ENCODE results near the gene CCR5AS.

The CCR5AS gene

DNA sequence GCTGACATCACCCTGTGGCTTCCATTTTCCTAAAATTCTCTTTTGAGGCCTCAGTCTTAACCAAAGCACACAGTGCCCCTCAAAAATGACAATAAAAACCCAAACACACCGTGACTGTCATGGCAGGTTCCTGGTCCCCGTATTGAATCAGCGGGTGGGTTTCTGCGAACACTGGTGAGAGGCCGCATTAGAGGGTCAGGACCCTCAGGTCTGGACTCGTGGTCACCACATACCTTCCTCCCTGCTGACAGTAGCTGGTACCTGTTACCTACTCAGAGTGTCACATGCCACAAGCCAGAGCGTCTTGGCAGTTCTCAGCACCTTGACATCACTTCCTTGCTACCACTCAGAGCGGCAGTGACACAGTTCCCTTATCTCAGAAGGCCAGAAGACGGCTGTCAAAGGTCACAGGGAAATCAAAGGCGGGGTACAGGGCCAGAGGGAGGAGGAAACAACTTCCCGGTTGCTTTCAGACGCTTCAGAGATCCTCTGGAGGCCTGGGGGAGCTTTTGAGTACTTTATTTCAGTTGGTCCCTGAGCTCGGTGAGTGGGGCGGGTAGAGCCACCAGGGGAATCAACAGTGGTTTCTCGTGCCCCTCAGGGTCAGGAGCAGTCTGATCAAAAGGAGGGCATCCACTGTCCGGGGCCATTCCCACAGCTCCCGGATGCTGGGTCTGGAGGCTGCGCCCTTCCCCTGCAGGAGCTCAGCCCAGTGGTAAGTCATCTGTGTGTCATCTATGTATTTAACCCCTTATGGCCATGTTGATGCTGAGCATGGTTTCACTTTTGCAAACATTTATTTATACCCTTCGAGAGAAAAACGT lies at the start of gene CCR5AS, which contains the start of gene CCRL2:
CCR5AS (minus strand) TSS at position 279 of the 824 bp plus-strand sequence.
CCRL2 (plus strand) TSS at position 472 of the 824 bp plus-strand sequence. CDS start 821 bp downstream, outside the sequence.
- Histone ChIP-seq H2AFZ (ENCODE audit: low read length) (peak within 1 kb of the TSS; percentile 62), H3K27me3 (ENCODE audit: control insufficient read depth, insufficient read depth, low read length) (no peaks in the 10 kb centered on the region), H3K4me3 (replicated peaks in 1 of 4; ENCODE audit: control extremely low read depth in 1 of 4, insufficient read depth in 1 of 4, low read depth in 3 of 4, low read length in 4 of 4) (peak within 1 kb of the TSS in 3 of 4 experiments; percentile 3 to 37 (median 8)), H4K20me1 (ENCODE audit: control insufficient read depth, extremely low read depth, insufficient read depth, low read length) (no peaks in the 10 kb centered on the region), H3K4me1 (ENCODE audit: control insufficient read depth, extremely low read depth, insufficient read depth, low read length) (peaks cover 21% of the 10 kb centered on the region), H3K4me2 (ENCODE audit: extremely low read depth, insufficient read depth, low read length) (peak within 1 kb of the TSS; percentile 75), H3K79me2 (ENCODE audit: control insufficient read depth, insufficient read depth, low read length) (no peaks in the 10 kb centered on the region), H3K36me3 (ENCODE audit: control insufficient read depth, insufficient read depth, low read length) (no peaks in the 10 kb centered on the region), H3K9ac (ENCODE audit: insufficient read depth, low read length) (peak within 1 kb of the TSS; percentile 33), H3K9me3 (ENCODE audit: control insufficient read depth, insufficient read depth, low read depth, low read length) (no peaks in the 10 kb centered on the region), H3K27ac (ENCODE audit: insufficient read depth, low read length) (peak within 1 kb of the TSS; percentile 59)
- DNase-seq (ENCODE audit: low read depth in 2 of 2) = peak; percentile 37 to 61
- TF ChIP-seq, protein P1, sequence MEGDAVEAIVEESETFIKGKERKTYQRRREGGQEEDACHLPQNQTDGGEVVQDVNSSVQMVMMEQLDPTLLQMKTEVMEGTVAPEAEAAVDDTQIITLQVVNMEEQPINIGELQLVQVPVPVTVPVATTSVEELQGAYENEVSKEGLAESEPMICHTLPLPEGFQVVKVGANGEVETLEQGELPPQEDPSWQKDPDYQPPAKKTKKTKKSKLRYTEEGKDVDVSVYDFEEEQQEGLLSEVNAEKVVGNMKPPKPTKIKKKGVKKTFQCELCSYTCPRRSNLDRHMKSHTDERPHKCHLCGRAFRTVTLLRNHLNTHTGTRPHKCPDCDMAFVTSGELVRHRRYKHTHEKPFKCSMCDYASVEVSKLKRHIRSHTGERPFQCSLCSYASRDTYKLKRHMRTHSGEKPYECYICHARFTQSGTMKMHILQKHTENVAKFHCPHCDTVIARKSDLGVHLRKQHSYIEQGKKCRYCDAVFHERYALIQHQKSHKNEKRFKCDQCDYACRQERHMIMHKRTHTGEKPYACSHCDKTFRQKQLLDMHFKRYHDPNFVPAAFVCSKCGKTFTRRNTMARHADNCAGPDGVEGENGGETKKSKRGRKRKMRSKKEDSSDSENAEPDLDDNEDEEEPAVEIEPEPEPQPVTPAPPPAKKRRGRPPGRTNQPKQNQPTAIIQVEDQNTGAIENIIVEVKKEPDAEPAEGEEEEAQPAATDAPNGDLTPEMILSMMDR (conservative IDR thresholded peaks at IDR 0.05 in 1 of 2, IDR thresholded peaks at IDR 0.05 in 1 of 2; ENCODE audit: low read depth in 1 of 2, low read length in 2 of 2) = no peak
- no peak for TF ChIP-seq EZH2 (IDR thresholded peaks at IDR 0.05; ENCODE audit: low read length, missing control alignments)

DNA sequence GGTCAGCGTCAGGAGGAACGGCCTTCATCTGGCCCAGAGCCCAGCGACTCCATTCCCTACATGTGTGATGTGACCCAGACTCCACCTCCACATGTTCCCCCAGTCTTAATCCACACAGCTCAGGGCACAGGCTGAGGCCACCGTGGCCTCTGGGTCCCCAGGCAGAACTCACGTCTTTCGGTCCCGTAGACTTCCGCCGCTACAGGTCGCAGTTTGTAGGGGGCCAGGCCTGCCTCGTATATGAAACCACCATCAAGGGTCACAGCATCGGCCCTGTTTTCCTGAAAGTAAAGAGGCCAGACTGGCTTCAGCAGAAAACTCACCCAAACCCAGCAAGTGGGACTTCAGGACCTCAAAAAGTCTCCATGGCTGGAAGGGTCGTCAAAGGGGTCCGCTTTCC lies 49.3 kb upstream of the CCR5AS start:
- no peak overlapping the region for H3K4me3 ChIP-seq (replicated peaks in 1 of 4; ENCODE audit: control extremely low read depth in 1 of 4, insufficient read depth in 1 of 4, low read depth in 3 of 4, low read length in 4 of 4)
- H3K79me2 ChIP-seq (ENCODE audit: control insufficient read depth, insufficient read depth, low read length) = no peaks in the 10 kb centered on the region
- no peak overlapping the region for H3K9ac ChIP-seq (ENCODE audit: insufficient read depth, low read length)
- no peaks in the 10 kb centered on the region for H3K9me3 ChIP-seq (ENCODE audit: control insufficient read depth, insufficient read depth, low read depth, low read length)
- H3K4me1 ChIP-seq (ENCODE audit: control insufficient read depth, extremely low read depth, insufficient read depth, low read length) = no peaks in the 10 kb centered on the region
- TF ChIP-seq, protein P1 (conservative IDR thresholded peaks at IDR 0.05 in 1 of 2, IDR thresholded peaks at IDR 0.05 in 1 of 2; ENCODE audit: low read depth in 1 of 2, low read length in 2 of 2) = no peak
- TF ChIP-seq EZH2 (IDR thresholded peaks at IDR 0.05; ENCODE audit: low read length, missing control alignments) = no peak
- peaks cover 4% of the 10 kb centered on the region for H3K27me3 ChIP-seq (ENCODE audit: control insufficient read depth, insufficient read depth, low read length)
- no peak overlapping the region for H3K27ac ChIP-seq (ENCODE audit: insufficient read depth, low read length)
- no peak overlapping the region for H3K4me2 ChIP-seq (ENCODE audit: extremely low read depth, insufficient read depth, low read length)
- no peak overlapping the region for H2AFZ ChIP-seq (ENCODE audit: low read length)
- no peaks in the 10 kb centered on the region for H4K20me1 ChIP-seq (ENCODE audit: control insufficient read depth, extremely low read depth, insufficient read depth, low read length)
- H3K36me3 ChIP-seq (ENCODE audit: control insufficient read depth, insufficient read depth, low read length) = no peaks in the 10 kb centered on the region
- no peak for DNase-seq (ENCODE audit: low read depth in 2 of 2)

DNA sequence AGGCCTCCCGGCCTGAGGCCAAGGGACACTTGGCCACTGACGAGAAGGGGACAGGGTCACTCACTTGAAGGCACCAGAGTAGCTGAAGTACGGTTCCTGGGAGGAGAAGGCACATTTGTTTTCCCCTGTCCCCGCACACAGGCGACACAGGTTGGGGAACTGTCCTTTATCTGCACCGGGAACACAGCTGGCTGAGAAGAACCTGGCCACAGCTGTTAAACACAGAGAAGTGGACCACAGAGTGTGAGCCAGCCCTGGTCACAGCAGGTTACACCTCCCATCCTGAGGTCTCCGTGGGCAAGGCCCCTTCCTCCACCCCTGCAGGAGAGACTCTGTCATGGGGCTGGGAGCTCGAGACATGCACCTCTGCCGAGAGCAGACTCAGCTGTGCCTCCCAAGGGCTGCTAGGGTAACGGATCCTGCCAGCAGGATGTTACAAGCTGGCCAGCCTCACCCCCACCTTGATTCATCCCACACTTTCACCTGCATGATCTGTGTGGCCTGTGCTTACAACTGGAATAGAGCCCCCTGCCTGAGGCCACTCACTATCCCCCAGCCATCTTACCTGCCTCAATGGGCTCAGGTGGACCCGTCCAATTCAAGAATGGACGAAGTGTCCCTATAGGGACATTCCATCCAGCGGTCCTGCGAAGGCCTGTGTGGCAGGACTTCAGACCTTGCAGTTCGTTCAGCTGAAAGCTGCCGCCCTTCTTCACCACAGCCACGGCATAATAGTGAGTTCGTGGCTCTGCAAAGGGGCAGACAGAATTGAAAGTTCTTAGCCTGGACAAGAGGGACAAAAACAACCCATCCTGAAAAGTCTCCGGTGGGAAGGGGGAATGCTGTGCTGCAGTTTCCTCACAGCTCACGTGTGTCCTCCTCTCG lies 48.6 kb upstream of the CCR5AS start:
- TF ChIP-seq, protein P1 (conservative IDR thresholded peaks at IDR 0.05 in 1 of 2, IDR thresholded peaks at IDR 0.05 in 1 of 2; ENCODE audit: low read depth in 1 of 2, low read length in 2 of 2) = no peak
- TF ChIP-seq EZH2 (IDR thresholded peaks at IDR 0.05; ENCODE audit: low read length, missing control alignments) = no peak
- no peak overlapping the region for H3K27ac ChIP-seq (ENCODE audit: insufficient read depth, low read length)
- H3K4me1 ChIP-seq (ENCODE audit: control insufficient read depth, extremely low read depth, insufficient read depth, low read length) = no peaks in the 10 kb centered on the region
- H3K36me3 ChIP-seq (ENCODE audit: control insufficient read depth, insufficient read depth, low read length) = no peaks in the 10 kb centered on the region
- no peak overlapping the region for H3K9ac ChIP-seq (ENCODE audit: insufficient read depth, low read length)
- no peaks in the 10 kb centered on the region for H3K9me3 ChIP-seq (ENCODE audit: control insufficient read depth, insufficient read depth, low read depth, low read length)
- no peak overlapping the region for H2AFZ ChIP-seq (ENCODE audit: low read length)
- peaks cover 4% of the 10 kb centered on the region for H3K27me3 ChIP-seq (ENCODE audit: control insufficient read depth, insufficient read depth, low read length)
- no peaks in the 10 kb centered on the region for H4K20me1 ChIP-seq (ENCODE audit: control insufficient read depth, extremely low read depth, insufficient read depth, low read length)
- H3K79me2 ChIP-seq (ENCODE audit: control insufficient read depth, insufficient read depth, low read length) = no peaks in the 10 kb centered on the region
- no peak overlapping the region for H3K4me2 ChIP-seq (ENCODE audit: extremely low read depth, insufficient read depth, low read length)
- no peak for DNase-seq (ENCODE audit: low read depth in 2 of 2)
- H3K4me3 ChIP-seq (replicated peaks in 1 of 4; ENCODE audit: control extremely low read depth in 1 of 4, insufficient read depth in 1 of 4, low read depth in 3 of 4, low read length in 4 of 4) = no peak overlapping the region
